Liver (tissue), 9 donors: ENCODE results near the gene PFKFB4. TPM values are rescaled to one million over a fixed set of nuclear protein-coding genes. Genes with fewer than 3 reads are reported as not detected.

ENCODE experiments used
- DNase-seq: peaks from one replicate; pipeline ENCODE4 v3.0.0-alpha.2; 2017; ENCODE audit warnings: low spot score
- H3K27ac ChIP-seq, 2 donors: one replicate each; pipeline ENCODE4 v1.7.0; 2013; ENCODE audit warnings: inconsistent platforms in 2 of 2, low read length in 2 of 2, control low read depth in 1 of 2, low read depth in 1 of 2, mild to moderate bottlenecking in 1 of 2
- H3K27me3 ChIP-seq, 4 donors: one replicate each; pipeline versions ENCODE4 v1.6.1 to v1.7.0; 2013; ENCODE audit warnings: low read length in 3 of 4, inconsistent platforms in 1 of 4, mild to moderate bottlenecking in 1 of 4, moderate library complexity in 1 of 4; ENCODE audit not compliant: control insufficient read depth in 4 of 4, insufficient read depth in 4 of 4
- H3K36me3 ChIP-seq, 4 donors: one replicate each; pipeline versions ENCODE4 v1.6.1 to v1.7.0; 2013; ENCODE audit warnings: low read length in 3 of 4, mild to moderate bottlenecking in 3 of 4, low read depth in 1 of 4, moderate library complexity in 1 of 4; ENCODE audit not compliant: control insufficient read depth in 4 of 4, insufficient read depth in 3 of 4
- H3K4me1 ChIP-seq, 4 donors: one replicate each; pipeline versions ENCODE4 v1.6.1 to v1.7.0; 2013; ENCODE audit warnings: low read length in 3 of 4, mild to moderate bottlenecking in 3 of 4, moderate library complexity in 1 of 4; ENCODE audit not compliant: control insufficient read depth in 4 of 4, insufficient read depth in 4 of 4
- H3K4me3 ChIP-seq, 3 donors: one replicate each; pipeline versions ENCODE4 v1.6.1 to v1.7.0; 2013; ENCODE audit warnings: low read length in 3 of 3, control low read depth in 1 of 3, low read depth in 1 of 3, mild to moderate bottlenecking in 1 of 3
- H3K9ac ChIP-seq, 2 donors: one replicate each; pipeline ENCODE4 v1.7.0; 2013; ENCODE audit warnings: low read length in 2 of 2, mild to moderate bottlenecking in 2 of 2, moderate library complexity in 2 of 2, control low read depth in 1 of 2, low read depth in 1 of 2
- H3K9me3 ChIP-seq, 4 donors: one replicate each; pipeline versions ENCODE4 v1.6.1 to v1.7.0; 2013; ENCODE audit warnings: low read length in 3 of 4; ENCODE audit not compliant: control insufficient read depth in 4 of 4
- EGR1 ChIP-seq, 2 donors: IDR thresholded peaks; 2 replicates each; pipeline ENCODE4 v1.6.1; 2016 to 2018; ENCODE audit warnings: antibody characterized with exemption in 2 of 2, low read depth in 2 of 2
- FOXA1 ChIP-seq: IDR thresholded peaks from 2 replicates; pipeline ENCODE4 v1.6.1; 2016; ENCODE audit warnings: antibody characterized with exemption
- FOXA2 ChIP-seq: IDR thresholded peaks from 2 replicates; pipeline ENCODE4 v1.6.1; 2016; ENCODE audit warnings: antibody characterized with exemption
- HNF4G ChIP-seq: IDR thresholded peaks from 2 replicates; pipeline ENCODE4 v1.6.1; 2016; ENCODE audit warnings: antibody characterized with exemption
- JUND ChIP-seq, 2 donors: IDR thresholded peaks; 2 replicates each; pipeline ENCODE4 v1.6.1; 2016; ENCODE audit warnings: antibody characterized with exemption in 2 of 2
- NR2F2 ChIP-seq: IDR thresholded peaks from 2 replicates; pipeline ENCODE4 v1.6.1; 2016; ENCODE audit warnings: antibody characterized with exemption
- RAD21 ChIP-seq, 2 donors: IDR thresholded peaks; 2 replicates each; pipeline ENCODE4 v1.6.1; 2016; ENCODE audit warnings: antibody characterized with exemption in 2 of 2, mild to moderate bottlenecking in 2 of 2
- RXRA ChIP-seq, 2 donors: IDR thresholded peaks; 2 replicates each; pipeline ENCODE4 v1.6.1; 2017 to 2018; ENCODE audit warnings: antibody characterized with exemption in 2 of 2, mild to moderate bottlenecking in 1 of 2
- SP1 ChIP-seq: IDR thresholded peaks from 2 replicates; pipeline ENCODE4 v1.6.1; 2018; ENCODE audit warnings: antibody characterized with exemption, mild to moderate bottlenecking
- TAF1 ChIP-seq: conservative IDR thresholded peaks from 2 replicates; pipeline ENCODE4 v1.6.1; 2016; ENCODE audit warnings: antibody characterized with exemption, mild to moderate bottlenecking
- WGBS: extraction: QIAGEN DNeasy Blood & Tissue Kit; methylation state at CpG from one replicate; pipeline ENCODE4 v1.1.7; 2013; 5-methylcytosine and 5-hydroxymethylcytosine counted together
- polyA plus RNA-seq, 2 donors: library from polyadenylated mRNA; stranded (reverse) in 1 of 2; unstranded in 1 of 2; fragments of 200-250 nt in 1 of 2; fragments of >200 nt in 1 of 2; fragmentation: Nextera tagmentation in 1 of 2; extraction: Ambion mirVana in 1 of 2; gene quantifications; one replicate each; pipeline versions ENCODE4 v1.2.1 to v1.2.3, GENCODE V29; 2013 to 2015
- total RNA-seq, 2 donors: library from RNA; depleted of rRNA; stranded (reverse); fragments of >200 nt; gene quantifications; one replicate each; pipeline ENCODE4 v1.2.3, GENCODE V29; 2014
- TF ChIP-seq, protein P1 (sequence below): IDR thresholded peaks from 2 replicates; pipeline ENCODE4 v1.6.1; 2016; ENCODE audit warnings: antibody characterized with exemption, mild to moderate bottlenecking
- TF ChIP-seq, protein P2 (sequence below): IDR thresholded peaks from 2 replicates; pipeline ENCODE4 v1.6.1; 2016; ENCODE audit warnings: antibody characterized with exemption
- TF ChIP-seq, protein P3 (sequence below): fragments of 150-350 bp; IDR thresholded peaks from 2 replicates; pipeline ENCODE4 v1.5.1; 2017; ENCODE audit warnings: improper control_type of control experiment, low read depth, low read length; ENCODE audit not compliant: missing input control
- donor health status: healthy.
- donor health status: healthy.
- donor health status: healthy.
- donor health status: healthy.
- donor health status: healthy.

PFKFB4 gene
- total and polyA plus RNA-seq, 4 donors = 0.46 to 5.3 (median 1.7) TPM

DNA sequence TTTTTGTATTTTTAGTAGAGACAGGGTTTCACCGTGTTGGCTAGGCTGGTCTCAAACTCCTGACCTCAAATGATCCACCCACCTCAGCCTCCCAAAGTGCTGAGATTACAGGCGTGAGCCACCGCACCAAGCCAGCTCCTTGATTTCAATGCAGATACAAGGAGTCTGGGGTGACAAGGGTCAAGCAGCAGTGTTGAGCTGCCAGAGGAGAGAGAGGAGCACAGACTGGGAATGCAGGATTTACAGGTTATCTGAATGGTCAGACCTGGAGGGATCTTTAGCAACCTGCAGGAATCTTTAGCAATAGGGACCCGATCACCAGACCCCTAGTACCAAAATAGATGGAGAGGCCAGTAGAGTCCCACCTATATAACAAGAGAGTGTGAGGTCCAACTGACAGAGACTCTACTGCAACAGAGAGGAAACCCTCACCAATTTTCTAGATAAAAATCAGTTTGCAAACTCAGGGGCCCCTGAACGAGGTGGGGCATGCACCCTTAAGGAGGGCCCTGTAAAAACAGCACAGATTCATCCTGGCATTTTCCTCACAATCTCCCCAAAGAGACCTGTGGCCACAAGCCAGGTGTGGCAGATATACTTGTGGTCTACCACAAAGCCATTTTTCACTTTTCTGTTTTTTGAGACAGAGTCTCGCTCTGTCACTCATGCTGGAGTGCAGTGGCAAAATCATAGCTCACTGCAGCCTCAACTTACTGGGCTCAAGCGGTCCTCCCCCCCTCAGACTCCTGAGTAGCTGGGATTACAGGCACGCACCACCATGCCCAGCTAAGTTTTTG, 42.0 kb downstream of the PFKFB4 start (continued):
- TF ChIP-seq, protein P1, sequence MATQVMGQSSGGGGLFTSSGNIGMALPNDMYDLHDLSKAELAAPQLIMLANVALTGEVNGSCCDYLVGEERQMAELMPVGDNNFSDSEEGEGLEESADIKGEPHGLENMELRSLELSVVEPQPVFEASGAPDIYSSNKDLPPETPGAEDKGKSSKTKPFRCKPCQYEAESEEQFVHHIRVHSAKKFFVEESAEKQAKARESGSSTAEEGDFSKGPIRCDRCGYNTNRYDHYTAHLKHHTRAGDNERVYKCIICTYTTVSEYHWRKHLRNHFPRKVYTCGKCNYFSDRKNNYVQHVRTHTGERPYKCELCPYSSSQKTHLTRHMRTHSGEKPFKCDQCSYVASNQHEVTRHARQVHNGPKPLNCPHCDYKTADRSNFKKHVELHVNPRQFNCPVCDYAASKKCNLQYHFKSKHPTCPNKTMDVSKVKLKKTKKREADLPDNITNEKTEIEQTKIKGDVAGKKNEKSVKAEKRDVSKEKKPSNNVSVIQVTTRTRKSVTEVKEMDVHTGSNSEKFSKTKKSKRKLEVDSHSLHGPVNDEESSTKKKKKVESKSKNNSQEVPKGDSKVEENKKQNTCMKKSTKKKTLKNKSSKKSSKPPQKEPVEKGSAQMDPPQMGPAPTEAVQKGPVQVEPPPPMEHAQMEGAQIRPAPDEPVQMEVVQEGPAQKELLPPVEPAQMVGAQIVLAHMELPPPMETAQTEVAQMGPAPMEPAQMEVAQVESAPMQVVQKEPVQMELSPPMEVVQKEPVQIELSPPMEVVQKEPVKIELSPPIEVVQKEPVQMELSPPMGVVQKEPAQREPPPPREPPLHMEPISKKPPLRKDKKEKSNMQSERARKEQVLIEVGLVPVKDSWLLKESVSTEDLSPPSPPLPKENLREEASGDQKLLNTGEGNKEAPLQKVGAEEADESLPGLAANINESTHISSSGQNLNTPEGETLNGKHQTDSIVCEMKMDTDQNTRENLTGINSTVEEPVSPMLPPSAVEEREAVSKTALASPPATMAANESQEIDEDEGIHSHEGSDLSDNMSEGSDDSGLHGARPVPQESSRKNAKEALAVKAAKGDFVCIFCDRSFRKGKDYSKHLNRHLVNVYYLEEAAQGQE = no peak
- TF ChIP-seq HNF4G = no peak
- TF ChIP-seq FOXA1 = no peak

DNA sequence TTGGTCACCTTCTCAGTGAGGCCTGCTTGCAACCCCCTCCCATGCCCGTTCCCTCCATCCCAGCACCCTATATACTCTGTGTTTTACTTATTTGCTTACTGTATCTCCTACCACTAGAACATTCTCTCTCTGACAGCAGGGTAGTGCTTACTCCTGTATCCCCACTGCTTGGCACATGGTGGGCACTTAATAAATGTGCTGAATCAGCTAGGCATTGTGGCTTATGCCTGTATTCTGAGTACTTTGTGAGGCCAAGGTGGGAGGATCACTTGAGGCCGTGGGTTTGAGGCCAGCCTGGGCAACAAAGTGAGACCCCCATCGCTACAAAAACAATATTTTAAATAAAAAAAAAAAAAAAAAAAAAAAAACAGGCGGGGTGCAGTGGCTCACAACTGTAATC, 45.1 kb downstream of the PFKFB4 start:
- no peak for DNase-seq
- H3K4me1 ChIP-seq = no peaks in the 10 kb centered on the region
- 88% methylated on average over 4 of the region's 4 CpGs for WGBS
- no peaks in the 10 kb centered on the region for H3K9me3 ChIP-seq
- no peak overlapping the region for H3K9ac ChIP-seq
- H3K27me3 ChIP-seq = no peaks in the 10 kb centered on the region
- no peak for TF ChIP-seq HNF4G
- no peak for TF ChIP-seq EGR1 (IDR thresholded peaks at IDR 0.05; ENCODE audit: low read depth in 2 of 2)
- no peak for TF ChIP-seq SP1
- no peak for TF ChIP-seq RXRA (IDR thresholded peaks at IDR 0.05)
- no peak for TF ChIP-seq RAD21 (IDR thresholded peaks at IDR 0.05)
- TF ChIP-seq, protein P1 = no peak
- TF ChIP-seq TAF1 = no peak
- TF ChIP-seq, protein P2, sequence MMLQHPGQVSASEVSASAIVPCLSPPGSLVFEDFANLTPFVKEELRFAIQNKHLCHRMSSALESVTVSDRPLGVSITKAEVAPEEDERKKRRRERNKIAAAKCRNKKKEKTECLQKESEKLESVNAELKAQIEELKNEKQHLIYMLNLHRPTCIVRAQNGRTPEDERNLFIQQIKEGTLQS = no peak
- TF ChIP-seq FOXA2 = no peak
- no peak for TF ChIP-seq NR2F2
- TF ChIP-seq JUND (IDR thresholded peaks at IDR 0.05) = no peak
- TF ChIP-seq, protein P3, sequence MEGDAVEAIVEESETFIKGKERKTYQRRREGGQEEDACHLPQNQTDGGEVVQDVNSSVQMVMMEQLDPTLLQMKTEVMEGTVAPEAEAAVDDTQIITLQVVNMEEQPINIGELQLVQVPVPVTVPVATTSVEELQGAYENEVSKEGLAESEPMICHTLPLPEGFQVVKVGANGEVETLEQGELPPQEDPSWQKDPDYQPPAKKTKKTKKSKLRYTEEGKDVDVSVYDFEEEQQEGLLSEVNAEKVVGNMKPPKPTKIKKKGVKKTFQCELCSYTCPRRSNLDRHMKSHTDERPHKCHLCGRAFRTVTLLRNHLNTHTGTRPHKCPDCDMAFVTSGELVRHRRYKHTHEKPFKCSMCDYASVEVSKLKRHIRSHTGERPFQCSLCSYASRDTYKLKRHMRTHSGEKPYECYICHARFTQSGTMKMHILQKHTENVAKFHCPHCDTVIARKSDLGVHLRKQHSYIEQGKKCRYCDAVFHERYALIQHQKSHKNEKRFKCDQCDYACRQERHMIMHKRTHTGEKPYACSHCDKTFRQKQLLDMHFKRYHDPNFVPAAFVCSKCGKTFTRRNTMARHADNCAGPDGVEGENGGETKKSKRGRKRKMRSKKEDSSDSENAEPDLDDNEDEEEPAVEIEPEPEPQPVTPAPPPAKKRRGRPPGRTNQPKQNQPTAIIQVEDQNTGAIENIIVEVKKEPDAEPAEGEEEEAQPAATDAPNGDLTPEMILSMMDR = no peak
- no peak overlapping the region for H3K27ac ChIP-seq
- no peak overlapping the region for H3K4me3 ChIP-seq
- no peaks in the 10 kb centered on the region for H3K36me3 ChIP-seq
